ENCODE measurements around the gene APOC3.
A peak's percentile ranks its signal among the peaks of the same experiment; 100 is the strongest.
"Not testable (repeated sequence)": the region's sequence is repeated elsewhere in the genome, so short reads cannot be mapped to it uniquely, and the experiment has no call there.

The APOC3 gene

DNA sequence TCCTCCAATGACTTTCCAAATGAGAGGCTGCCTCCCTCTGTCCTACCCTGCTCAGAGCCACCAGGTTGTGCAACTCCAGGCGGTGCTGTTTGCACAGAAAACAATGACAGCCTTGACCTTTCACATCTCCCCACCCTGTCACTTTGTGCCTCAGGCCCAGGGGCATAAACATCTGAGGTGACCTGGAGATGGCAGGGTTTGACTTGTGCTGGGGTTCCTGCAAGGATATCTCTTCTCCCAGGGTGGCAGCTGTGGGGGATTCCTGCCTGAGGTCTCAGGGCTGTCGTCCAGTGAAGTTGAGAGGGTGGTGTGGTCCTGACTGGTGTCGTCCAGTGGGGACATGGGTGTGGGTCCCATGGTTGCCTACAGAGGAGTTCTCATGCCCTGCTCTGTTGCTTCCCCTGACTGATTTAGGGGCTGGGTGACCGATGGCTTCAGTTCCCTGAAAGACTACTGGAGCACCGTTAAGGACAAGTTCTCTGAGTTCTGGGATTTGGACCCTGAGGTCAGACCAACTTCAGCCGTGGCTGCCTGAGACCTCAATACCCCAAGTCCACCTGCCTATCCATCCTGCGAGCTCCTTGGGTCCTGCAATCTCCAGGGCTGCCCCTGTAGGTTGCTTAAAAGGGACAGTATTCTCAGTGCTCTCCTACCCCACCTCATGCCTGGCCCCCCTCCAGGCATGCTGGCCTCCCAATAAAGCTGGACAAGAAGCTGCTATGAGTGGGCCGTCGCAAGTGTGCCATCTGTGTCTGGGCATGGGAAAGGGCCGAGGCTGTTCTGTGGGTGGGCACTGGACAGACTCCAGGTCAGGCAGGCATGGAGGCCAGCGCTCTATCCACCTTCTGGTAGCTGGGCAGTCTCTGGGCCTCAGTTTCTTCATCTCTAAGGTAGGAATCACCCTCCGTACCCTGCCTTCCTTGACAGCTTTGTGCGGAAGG is 2.9 kb downstream of the APOC3 start:
- DNase-seq = no peak

- DNase-seq = no peak
Observed at GRCh38 chr11:116833491-116833815, 3.7 kb downstream of the APOC3 start.

GRCh38 chr11:116833816-116834534 is 4.3 kb downstream of the APOC3 start:
- no peak for DNase-seq

GRCh38 chr11:116834535-116835041 is 4.9 kb downstream of the APOC3 start:
- not testable (repeated sequence) for DNase-seq

- no peak for DNase-seq
Observed at GRCh38 chr11:116835042-116835772, 5.5 kb downstream of the APOC3 start.

DNA sequence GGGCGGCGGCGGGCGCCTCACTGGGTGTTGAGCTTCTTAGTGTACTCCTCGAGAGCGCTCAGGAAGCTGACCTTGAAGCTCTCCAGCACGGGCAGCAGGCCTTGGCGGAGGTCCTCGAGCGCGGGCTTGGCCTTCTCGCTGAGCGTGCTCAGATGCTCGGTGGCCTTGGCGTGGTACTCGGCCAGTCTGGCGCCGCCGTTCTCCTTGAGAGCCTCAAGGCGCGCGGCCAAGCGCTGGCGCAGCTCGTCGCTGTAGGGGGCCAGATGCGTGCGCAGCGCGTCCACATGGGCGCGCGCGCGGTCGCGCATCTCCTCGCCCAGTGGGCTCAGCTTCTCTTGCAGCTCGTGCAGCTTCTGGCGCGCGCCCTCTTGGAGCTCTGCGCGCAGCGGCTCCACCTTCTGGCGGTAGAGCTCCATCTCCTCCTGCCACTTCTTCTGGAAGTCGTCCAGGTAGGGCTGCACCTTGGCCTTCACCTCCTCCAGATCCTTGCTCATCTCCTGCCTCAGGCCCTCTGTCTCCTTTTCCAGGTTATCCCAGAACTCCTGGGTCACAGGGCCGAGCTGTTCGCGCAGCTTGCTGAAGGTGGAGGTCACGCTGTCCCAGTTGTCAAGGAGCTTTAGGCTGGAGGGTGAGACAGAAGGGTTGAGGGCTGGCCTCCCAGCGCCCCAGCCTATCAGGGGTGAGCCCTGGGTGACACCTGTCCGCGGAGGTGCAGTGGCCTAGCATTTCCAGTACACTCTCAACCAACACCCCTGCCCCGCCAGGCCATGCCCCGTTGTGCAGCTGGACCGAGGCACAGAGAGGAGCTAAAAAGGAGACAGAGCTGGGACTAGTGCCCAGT is 6.3 kb downstream of the APOC3 start:
- peak; percentile 95 for DNase-seq

- DNase-seq = no peak
Observed at GRCh38 chr11:116836632-116836991, 6.9 kb downstream of the APOC3 start.

DNA sequence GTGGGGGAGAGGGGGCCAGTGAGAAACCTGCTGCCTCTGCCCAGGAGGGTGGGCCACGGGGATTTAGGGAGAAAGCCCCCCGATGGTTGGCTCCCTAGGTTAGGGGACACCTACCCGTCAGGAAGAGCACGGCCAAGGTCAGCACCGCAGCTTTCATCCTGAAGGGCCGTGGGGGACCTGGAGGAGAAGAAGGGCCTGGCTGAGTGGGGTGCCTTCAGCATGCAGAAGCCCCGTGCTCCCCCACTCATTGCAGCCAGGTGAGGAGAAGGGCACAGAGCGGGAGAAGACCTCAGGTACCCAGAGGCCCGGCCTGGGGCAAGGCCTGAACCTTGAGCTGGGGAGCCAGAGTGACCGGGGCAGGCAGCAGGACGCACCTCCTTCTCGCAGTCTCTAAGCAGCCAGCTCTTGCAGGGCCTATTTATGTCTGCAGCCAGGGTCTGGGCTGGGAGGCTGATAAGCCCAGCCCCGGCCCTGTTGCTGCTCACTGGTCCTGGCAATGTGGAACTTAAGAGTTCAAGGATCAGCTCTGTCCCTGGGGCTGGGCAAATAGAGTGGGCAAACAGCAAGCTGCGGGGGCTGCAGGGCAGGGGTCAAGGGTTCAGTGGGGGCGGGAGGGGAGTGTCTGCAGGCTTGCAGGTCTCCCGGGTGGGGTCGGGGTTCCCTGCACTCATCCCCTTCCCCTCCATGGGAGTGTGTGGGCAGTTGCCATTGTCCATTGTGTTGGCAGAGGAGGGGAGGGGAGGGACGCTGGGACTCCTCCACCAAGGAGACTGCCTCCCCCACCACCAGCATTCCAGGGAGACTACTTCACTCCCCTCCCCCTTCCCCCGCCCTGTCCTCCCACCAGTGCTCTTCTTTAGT is 7.8 kb downstream of the APOC3 start, which contains the start of gene APOA1:
Gene APOA1 (minus strand): TSS at position 392 of the 861 bp plus-strand sequence. CDS start 235 bp downstream, at position 157.
- DNase-seq = no peak

- no peak for DNase-seq
Observed at GRCh38 chr11:116838321-116839084, 8.8 kb downstream of the APOC3 start.

DNA sequence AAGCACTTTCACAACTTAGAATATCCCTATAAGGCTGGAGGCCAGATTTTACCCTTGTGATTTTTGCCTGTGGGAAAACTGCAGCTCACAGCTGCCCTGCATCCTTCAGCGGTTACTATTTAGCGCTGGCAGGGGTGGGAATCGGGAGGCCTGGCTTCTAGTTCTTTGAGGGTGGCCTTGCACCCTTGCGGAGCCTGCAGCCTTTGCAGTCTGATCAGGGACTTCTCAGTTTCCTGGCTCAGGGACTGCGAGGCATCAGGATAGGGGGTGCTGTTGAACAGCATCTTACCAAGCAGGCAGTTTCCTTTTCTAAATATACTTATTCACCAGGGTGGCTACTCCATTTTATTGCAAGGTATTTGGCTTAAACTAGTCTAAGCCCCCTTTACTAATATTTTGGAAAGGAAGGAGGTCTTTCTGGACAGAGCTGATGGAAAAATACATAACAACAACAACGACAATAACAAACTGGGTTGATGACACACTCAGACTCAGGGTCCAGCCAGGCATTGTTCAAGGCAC is 10.6 kb downstream of the APOC3 start:
- no peak for DNase-seq

GRCh38 chr11:116840746-116841296 is 11.1 kb downstream of the APOC3 start:
- no peak for DNase-seq

DNA sequence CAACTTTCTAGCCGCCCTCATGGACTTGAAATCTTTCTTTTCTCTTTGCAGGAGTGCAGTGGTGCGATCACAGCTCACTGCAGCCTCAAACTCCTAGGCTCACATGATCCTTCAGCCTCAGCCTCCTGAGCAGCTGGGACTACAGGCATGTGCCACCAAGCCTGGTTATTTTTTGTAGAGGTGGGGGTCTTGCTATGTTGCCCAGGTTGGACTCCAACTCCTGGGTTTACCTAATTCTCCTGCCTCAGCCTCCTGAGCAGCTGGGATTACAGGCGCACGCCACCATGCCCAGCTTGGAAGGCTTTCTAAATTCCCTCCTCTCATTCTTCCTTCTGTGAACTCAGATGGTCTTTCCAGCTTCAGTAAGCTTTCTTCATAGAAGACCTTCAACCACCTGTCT is 12.4 kb downstream of the APOC3 start:
- DNase-seq = no peak

DNA sequence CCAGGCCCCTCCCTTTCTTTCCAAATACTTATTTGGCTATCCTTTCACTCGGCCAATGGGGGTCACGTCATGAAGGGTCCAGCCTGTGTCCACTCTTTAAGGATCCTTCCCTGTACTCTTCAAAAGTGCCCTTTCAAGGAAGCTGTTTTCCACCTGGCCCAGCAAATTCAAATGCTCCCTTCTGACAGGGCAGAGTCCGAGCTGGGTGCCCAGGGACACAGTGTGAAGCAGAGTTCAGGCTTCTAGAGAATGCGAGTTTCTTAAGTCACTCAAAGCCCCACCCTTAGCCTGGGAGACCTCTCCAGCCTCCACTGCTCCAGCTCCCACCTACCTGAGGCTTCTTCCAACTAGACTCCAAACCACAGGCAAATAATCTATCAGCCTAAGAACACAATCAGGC is 13.2 kb downstream of the APOC3 start:
- DNase-seq = no peak

- DNase-seq = no peak
Observed at GRCh38 chr11:116843661-116844060, 14.0 kb downstream of the APOC3 start.

GRCh38 chr11:116844722-116845121 is 15.0 kb downstream of the APOC3 start:
- no peak for DNase-seq

GRCh38 chr11:116847612-116848011 is 17.9 kb downstream of the APOC3 start:
- no peak for DNase-seq

- DNase-seq = no peak
Observed at GRCh38 chr11:116849060-116849459, 19.4 kb downstream of the APOC3 start.

DNA sequence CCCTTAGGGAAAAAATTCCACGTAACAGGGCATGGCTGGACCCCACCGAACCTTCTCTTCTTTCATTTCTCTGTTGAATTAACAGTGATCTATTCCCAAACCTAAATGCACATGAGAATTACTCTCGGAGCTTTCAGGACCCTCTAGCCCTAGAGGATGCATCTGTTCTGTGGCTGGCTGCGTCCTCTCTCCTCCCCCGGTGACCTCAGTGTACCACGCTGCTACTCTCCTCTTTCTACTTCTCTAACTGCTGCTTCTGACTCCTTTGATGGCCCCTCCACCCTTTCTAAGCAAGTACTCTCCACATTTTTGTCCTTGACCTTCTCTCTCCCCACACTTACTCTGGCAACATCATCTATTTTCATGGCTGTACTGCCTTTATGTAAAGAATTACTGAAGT is 19.8 kb downstream of the APOC3 start:
- no peak for DNase-seq

DNA sequence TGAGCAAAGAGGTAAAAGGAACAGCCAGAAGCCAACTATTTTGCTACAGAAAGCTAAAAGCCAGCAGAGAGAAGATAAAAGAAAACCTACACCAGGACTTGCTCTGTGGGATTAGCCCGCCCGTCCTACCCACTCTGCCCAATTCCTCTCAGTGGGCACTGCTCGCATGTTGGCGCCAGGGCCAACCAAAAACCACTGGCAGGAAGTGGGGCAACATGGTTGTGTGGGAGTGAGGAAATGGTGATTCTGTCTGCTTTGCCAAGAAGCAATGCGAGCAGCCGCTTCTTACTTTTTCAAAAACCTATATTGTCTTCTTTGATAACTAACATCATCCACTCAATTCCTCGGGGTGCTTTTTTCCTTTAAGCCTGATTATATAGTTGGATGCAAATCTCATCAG is 21.9 kb downstream of the APOC3 start:
- no peak for DNase-seq

All from NCI-H1092 treated with DMSO at 0.1 percent for 48 hours (cell line).